IMR-90 (cell line): ENCODE data around the gene MRPL28. TPM values are rescaled to one million over a fixed set of nuclear protein-coding genes. Genes with fewer than 3 reads are reported as not detected.

Experiments used
- ATAC-seq: fragments of 200-7000 bp; cut with Tn5 transposase; 2 replicates; pipeline ENCODE4 v1.9.1; 2020; ENCODE audit warnings: low read depth, mild to moderate bottlenecking, moderate library complexity
- BruUV-seq: library from RNA; stranded (reverse); fragments of 400-500 nt; replicated peaks from 2 replicates; lab custom pipeline; 2021; lab: Mats Ljungman, UMichigan
- CTCF ChIA-PET: fragments of 300-600 bp; formaldehyde crosslinking; extraction: SDS; loops from one replicate; lab custom pipeline; 2021; ENCODE audit warnings: antibody characterized with exemption; lab: Yijun Ruan, JAX
- POLR2A ChIA-PET: fragments of 300-600 bp; sonication (Branson Sonifier 250); formaldehyde crosslinking; loops from one replicate; lab custom pipeline; 2022; ENCODE audit warnings: antibody characterized with exemption; ENCODE audit not compliant: unreplicated experiment; lab: Charles Lee
- DNase-seq: peaks from one replicate; pipeline ENCODE4 v3.0.0; 2013
- H2AFZ ChIP-seq: replicated peaks from 2 replicates; pipeline ENCODE3; 2013; ENCODE audit warnings: low read length, mild to moderate bottlenecking; ENCODE audit not compliant: poor library complexity
- H2AK5ac ChIP-seq: 2 replicates; pipeline ENCODE4 v1.6.1; 2013; ENCODE audit warnings: low read depth, low read length, inconsistent platforms
- H2AK9ac ChIP-seq: replicated peaks from 2 replicates; pipeline ENCODE3; 2013; ENCODE audit warnings: mild to moderate bottlenecking, low read depth, low read length, moderate library complexity; ENCODE audit not compliant: poor library complexity
- H2BK120ac ChIP-seq: 2 replicates; pipeline ENCODE4 v1.6.1; 2013; ENCODE audit warnings: low read depth, low read length, inconsistent platforms
- H2BK15ac ChIP-seq: 3 replicates; pipeline ENCODE4 v1.6.1; 2013; ENCODE audit warnings: low read depth, low read length, inconsistent platforms
- H2BK20ac ChIP-seq: 2 replicates; pipeline ENCODE4 v1.6.1; 2013; ENCODE audit warnings: low read depth, mild to moderate bottlenecking, inconsistent platforms, low read length, moderate library complexity
- H2BK5ac ChIP-seq: 2 replicates; pipeline ENCODE4 v1.6.1; 2013; ENCODE audit warnings: mild to moderate bottlenecking, low read depth, low read length, inconsistent platforms; ENCODE audit not compliant: poor library complexity, severe bottlenecking
- H3K14ac ChIP-seq: replicated peaks from 2 replicates; pipeline ENCODE4 v1.6.1; 2013; ENCODE audit warnings: low read depth, low read length, inconsistent platforms
- H3K18ac ChIP-seq: 2 replicates; pipeline ENCODE4 v1.6.1; 2013; ENCODE audit warnings: low read depth, low read length, control low read depth
- H3K23ac ChIP-seq: 2 replicates; pipeline ENCODE4 v1.6.1; 2013; ENCODE audit warnings: low read depth, low read length, inconsistent platforms
- H3K27ac ChIP-seq: 2 replicates; pipeline ENCODE4 v1.5.1; 2013; ENCODE audit warnings: mild to moderate bottlenecking, control low read depth, low read length; ENCODE audit not compliant: insufficient read depth
- H3K27me3 ChIP-seq: 2 replicates; pipeline ENCODE4 v1.6.1; 2013; ENCODE audit warnings: low read length; ENCODE audit not compliant: control insufficient read depth, insufficient read depth
- H3K36me3 ChIP-seq: 2 replicates; pipeline ENCODE4 v1.6.1; 2013; ENCODE audit warnings: low read length, mixed read lengths; ENCODE audit not compliant: control insufficient read depth, insufficient read depth
- H3K4ac ChIP-seq: 2 replicates; pipeline ENCODE4 v1.6.1; 2013; ENCODE audit warnings: low read depth, low read length, inconsistent platforms
- H3K4me1 ChIP-seq: 2 replicates; pipeline ENCODE4 v1.6.1; 2013; ENCODE audit warnings: low read length, mixed read lengths; ENCODE audit not compliant: control insufficient read depth, insufficient read depth
- H3K4me2 ChIP-seq: 2 replicates; pipeline ENCODE4 v1.6.1; 2013; ENCODE audit warnings: low read depth, mild to moderate bottlenecking, control low read depth, low read length, moderate library complexity
- H3K4me3 ChIP-seq: 2 replicates; pipeline ENCODE4 v1.5.1; 2013; ENCODE audit warnings: low read depth, mild to moderate bottlenecking, control low read depth, low read length, moderate library complexity; ENCODE audit not compliant: insufficient read depth
- H3K56ac ChIP-seq: 2 replicates; pipeline ENCODE4 v1.6.1; 2013; ENCODE audit warnings: low read length, inconsistent platforms; ENCODE audit not compliant: insufficient read depth; ENCODE audit errors: extremely low read depth
- H3K79me1 ChIP-seq, 2 experiments: 2 replicates each; pipeline ENCODE4 v1.6.1; 2013; ENCODE audit warnings: low read length in 2 of 2, inconsistent platforms in 1 of 2, low read depth in 1 of 2
- H3K9ac ChIP-seq: 2 replicates; pipeline ENCODE4 v1.6.1; 2013; ENCODE audit warnings: low read depth, low read length, control low read depth
- H3K9me1 ChIP-seq: 2 replicates; pipeline ENCODE4 v1.6.1; 2013; ENCODE audit warnings: low read length, inconsistent platforms; ENCODE audit not compliant: insufficient read depth
- H3K9me3 ChIP-seq: 2 replicates; pipeline ENCODE4 v1.6.1; 2013; ENCODE audit warnings: low read length; ENCODE audit not compliant: control insufficient read depth, insufficient read depth
- H4K20me1 ChIP-seq: 2 replicates; pipeline ENCODE4 v1.6.1; 2013; ENCODE audit warnings: low read length, inconsistent platforms; ENCODE audit not compliant: insufficient read depth
- H4K5ac ChIP-seq: 2 replicates; pipeline ENCODE4 v1.6.1; 2013; ENCODE audit warnings: mild to moderate bottlenecking, low read depth, low read length, control low read depth
- H4K8ac ChIP-seq, 2 experiments: 2 replicates each; pipeline ENCODE4 v1.6.1; 2013; ENCODE audit warnings: low read depth in 2 of 2, low read length in 2 of 2, control low read depth in 1 of 2, inconsistent platforms in 1 of 2
- H4K91ac ChIP-seq: 2 replicates; pipeline ENCODE4 v1.6.1; 2013; ENCODE audit warnings: low read depth, low read length, inconsistent platforms; ENCODE audit not compliant: insufficient read depth
- CEBPB ChIP-seq: IDR thresholded peaks from 2 replicates; pipeline ENCODE4 v1.6.1; 2012; ENCODE audit warnings: low read depth, low read length, improper control_type of control experiment
- CHD1 ChIP-seq: IDR thresholded peaks from 2 replicates; pipeline ENCODE4 v1.6.1; 2012; ENCODE audit warnings: low read depth, low read length, improper control_type of control experiment
- FOS ChIP-seq: fragments of 150-350 bp; IDR thresholded peaks from 2 replicates; pipeline ENCODE4 v1.6.1; 2016; ENCODE audit warnings: low read depth, low read length
- MAFK ChIP-seq: IDR thresholded peaks from 2 replicates; pipeline ENCODE4 v1.6.1; 2012; ENCODE audit warnings: low read depth, low read length, improper control_type of control experiment
- NFE2L2 ChIP-seq: fragments of 150-350 bp; IDR thresholded peaks from 2 replicates; pipeline ENCODE4 v1.6.1; 2016; ENCODE audit warnings: low read depth, mild to moderate bottlenecking, low read length
- RAD21 ChIP-seq: IDR thresholded peaks from 2 replicates; pipeline ENCODE4 v1.6.1; 2012; ENCODE audit warnings: low read length, improper control_type of control experiment
- SMC3 ChIP-seq: fragments of 150-350 bp; IDR thresholded peaks from 2 replicates; pipeline ENCODE4 v1.6.1; 2016; ENCODE audit warnings: low read depth, mild to moderate bottlenecking, antibody characterized with exemption, low read length, moderate library complexity
- USF2 ChIP-seq: fragments of 150-350 bp; IDR thresholded peaks from 2 replicates; pipeline ENCODE4 v1.6.1; 2017; ENCODE audit warnings: mild to moderate bottlenecking, antibody characterized with exemption, low read length, low read depth
- WGBS, 2 experiments: methylation state at CpG; one replicate each; pipeline versions ENCODE4 v1.1.5 to v1.1.7; 2013; ENCODE audit warnings: missing lambda C conversion rate in 2 of 2; ENCODE audit not compliant: insufficient read length in 1 of 2; ENCODE audit errors: extremely low coverage in 2 of 2; 5-methylcytosine and 5-hydroxymethylcytosine counted together
- dilution Hi-C: fragments of 300-500 bp; cut with HindIII; formaldehyde crosslinking; loops from one replicate; pipeline ENCODE4 v1.14.3; 2018; ENCODE audit warnings: low sequenced_read_pairs; ENCODE audit not compliant: unreplicated experiment
- in situ Hi-C: fragments of 300-500 bp; cut with MboI; formaldehyde crosslinking; loops from 3 replicates; pipeline ENCODE4 v1.14.3; 2019; ENCODE audit warnings: low sequenced_read_pairs, inconsistent platforms, mixed read lengths
- intact Hi-C: fragments of 100-400 bp; cut with micrococcal nuclease; formaldehyde crosslinking; loops from 2 replicates; pipeline ENCODE4 v1.10.0; 2022
- polyA plus RNA-seq, 3 experiments: library from polyadenylated mRNA; depleted of rRNA; stranded (reverse); fragments of >200 nt; gene quantifications; 2 replicates each; pipeline ENCODE4 v1.2.3, GENCODE V29; 2012; ENCODE audit warnings: low replicate concordance in 1 of 3
- total RNA-seq: library from RNA; depleted of rRNA; stranded (reverse); fragments of >200 nt; gene quantifications from 2 replicates; pipeline ENCODE4 v1.2.3, GENCODE V29; 2012

Gene MRPL28
- total and polyA plus RNA-seq, 2 of the 4 experiments (the other 2 are of a cell fraction): 104 to 181 TPM

- Histone ChIP-seq H3K56ac (no peak overlapping the region), H4K91ac (no peak overlapping the region), H2AFZ (no peak overlapping the region), H2BK120ac (no peak overlapping the region), H3K27ac (no peak overlapping the region), H3K4me3 (no peak overlapping the region), H2BK15ac (no peak overlapping the region), H3K14ac (no peak overlapping the region), H3K4me2 (no peak overlapping the region; the same call in 1 of the 2 replicates), H2AK5ac (no peak overlapping the region), H3K18ac (no peak overlapping the region), H3K4ac (no peak overlapping the region), H3K79me1 (peaks cover 30 to 74% of the 10 kb centered on the region in 2 experiments), H4K5ac (no peak overlapping the region), H3K9me1 (peaks cover 31% of the 10 kb centered on the region), H3K27me3 (no peaks in the 10 kb centered on the region), H2BK20ac (no peak overlapping the region), H2BK5ac (no peak overlapping the region), H3K36me3 (no peaks in the 10 kb centered on the region), H4K20me1 (peaks cover 70% of the 10 kb centered on the region), H3K23ac (no peak overlapping the region), H4K8ac (no peak overlapping the region), H3K9me3 (no peaks in the 10 kb centered on the region), H2AK9ac (no peak overlapping the region), H3K9ac (no peak overlapping the region), H3K4me1 (peaks cover 22% of the 10 kb centered on the region)
- BruUV-seq: no TSS peak
- DNase-seq: no peak
- intact Hi-C loops (loop anchor here (5.0 kb wide), 1 partner anchor 88 kb away; no protein-coding TSS in a partner anchor), dilution Hi-C loops (no loop called here), in situ Hi-C loops (no loop called here)
- TF ChIP-seq NFE2L2 (no peak), MAFK (no peak), FOS (no peak), CEBPB (no peak), RAD21 (no peak), USF2 (no peak), SMC3 (no peak), CHD1 (no peak)
- no CpG with 5 or more reads among the region's 2 CpGs for WGBS, 2 experiments
- ChIA-PET POLR2A (interaction anchor here (0.5 kb wide), 1 partner anchor 22 kb away, joined by 4 read pairs; the partner anchor contains the start of gene AXIN1), CTCF (no interaction called here)
- ATAC-seq: no peak
These were observed 39.6 kb downstream of the MRPL28 start for GRCh38 chr16:330741-331140.
